Neural cell (in vitro differentiated cells): Measurements from ENCODE around the gene HDAC4. TPM values are rescaled to one million over a fixed set of nuclear protein-coding genes. Genes with fewer than 3 reads are reported as not detected.

Experiments
- H2AFZ ChIP-seq: fragments of 200-600, 300-800 bp; sonication (generic), shearing (Covaris generic); 2 replicates; pipeline ENCODE4 v1.6.0; 2014; ENCODE audit warnings: low read depth, mild to moderate bottlenecking, antibody characterized with exemption, low read length, moderate library complexity
- H3F3A ChIP-seq: fragments of 200-600 bp; shearing (Covaris generic); 2 replicates; pipeline ENCODE4 v1.6.1; 2016; ENCODE audit warnings: mild to moderate bottlenecking, moderate library complexity, mixed read lengths, antibody characterized with exemption, low read length; ENCODE audit not compliant: insufficient read depth, poor library complexity, severe bottlenecking
- H3K27ac ChIP-seq: fragments of 200-600, 300-800 bp; sonication (generic), shearing (Covaris generic); 2 replicates; pipeline ENCODE4 v1.5.1; 2014; ENCODE audit warnings: mild to moderate bottlenecking, low read length, moderate library complexity
- H3K27me3 ChIP-seq: fragments of 300-800, 200-600 bp; sonication (generic), shearing (Covaris generic); 2 replicates; pipeline ENCODE4 v1.6.0; 2014; ENCODE audit warnings: mild to moderate bottlenecking, low read depth, low read length, moderate library complexity; ENCODE audit not compliant: insufficient read depth
- H3K36me3 ChIP-seq: fragments of 300-800, 200-600 bp; sonication (generic), shearing (Covaris generic); 2 replicates; pipeline ENCODE4 v1.5.1; 2014; ENCODE audit warnings: mild to moderate bottlenecking, antibody characterized with exemption, low read length, moderate library complexity; ENCODE audit not compliant: insufficient read depth
- H3K4me2 ChIP-seq: fragments of 300-800, 200-600 bp; sonication (generic), shearing (Covaris generic); 2 replicates; pipeline ENCODE4 v1.6.0; 2014; ENCODE audit warnings: mild to moderate bottlenecking, low read length
- H3K4me3 ChIP-seq: fragments of 300-800, 200-600 bp; sonication (generic), shearing (Covaris generic); 2 replicates; pipeline ENCODE4 v1.5.1; 2014; ENCODE audit warnings: mild to moderate bottlenecking, low read length, moderate library complexity
- H3K79me2 ChIP-seq: fragments of 200-600 bp; shearing (Covaris generic); replicated peaks from 2 replicates; pipeline ENCODE4 v1.6.0; 2014; ENCODE audit warnings: mild to moderate bottlenecking, low read length, moderate library complexity; ENCODE audit not compliant: insufficient read depth
- H3K9ac ChIP-seq: fragments of 300-800, 200-600 bp; sonication (generic), shearing (Covaris generic); 2 replicates; pipeline ENCODE4 v1.6.1; 2016; ENCODE audit warnings: mild to moderate bottlenecking, low read length, mixed read lengths
- H3K9me2 ChIP-seq: fragments of 200-600 bp; shearing (Covaris generic); 2 replicates; pipeline ENCODE4 v1.6.1; 2016; ENCODE audit warnings: mild to moderate bottlenecking, low read length, mixed read lengths; ENCODE audit not compliant: insufficient read depth
- H3K9me3 ChIP-seq: fragments of 200-600, 300-800 bp; sonication (generic), shearing (Covaris generic); 2 replicates; pipeline ENCODE4 v1.6.1; 2016; ENCODE audit warnings: mild to moderate bottlenecking, mixed run types, low read length, moderate library complexity, mixed read lengths
- H4K20me1 ChIP-seq: fragments of 200-600 bp; shearing (Covaris generic); 2 replicates; pipeline ENCODE4 v1.6.1; 2016; ENCODE audit warnings: mild to moderate bottlenecking, mixed run types; ENCODE audit not compliant: insufficient read depth
- EP300 ChIP-seq: fragments of 450-650 bp; conservative IDR thresholded peaks from 2 replicates; pipeline ENCODE4 v1.6.1; 2014; ENCODE audit warnings: antibody characterized with exemption, mild to moderate bottlenecking, moderate library complexity; ENCODE audit not compliant: poor library complexity, severe bottlenecking
- EZH2 ChIP-seq: fragments of 200-600, 300-800 bp; shearing (Covaris generic), sonication (generic); IDR thresholded peaks from 2 replicates; pipeline ENCODE4 v1.6.1; 2014; ENCODE audit warnings: antibody characterized with exemption, low read length, borderline replicate concordance, mild to moderate bottlenecking; ENCODE audit not compliant: insufficient read depth, poor library complexity, severe bottlenecking
- MXI1 ChIP-seq: fragments of 450-650 bp; conservative IDR thresholded peaks from 2 replicates; pipeline ENCODE4 v1.6.1; 2014; ENCODE audit warnings: antibody characterized with exemption, mild to moderate bottlenecking; ENCODE audit not compliant: poor library complexity, severe bottlenecking
- POLR2AphosphoS5 ChIP-seq: IDR thresholded peaks from 2 replicates; pipeline ENCODE4 v1.6.1; 2012
- RAD21 ChIP-seq: fragments of 450-650 bp; conservative IDR thresholded peaks from 2 replicates; pipeline ENCODE4 v1.6.1; 2014; ENCODE audit warnings: antibody characterized with exemption, mild to moderate bottlenecking, moderate library complexity
- SMC3 ChIP-seq: fragments of 450-650 bp; conservative IDR thresholded peaks from 2 replicates; pipeline ENCODE4 v1.6.1; 2014; ENCODE audit warnings: antibody characterized with exemption, mild to moderate bottlenecking, moderate library complexity; ENCODE audit not compliant: poor library complexity
- TAF1 ChIP-seq: IDR thresholded peaks from 2 replicates; pipeline ENCODE4 v1.6.1; 2012; ENCODE audit warnings: low read depth
- polyA plus RNA-seq: library from polyadenylated mRNA; depleted of rRNA; stranded (reverse); fragments of >200 nt; gene quantifications from 2 replicates; pipeline ENCODE4 v1.2.3, GENCODE V29; 2014
- TF ChIP-seq, protein P1 (sequence below): fragments of 450-650 bp; IDR thresholded peaks from 2 replicates; pipeline ENCODE4 v1.5.1; 2014; ENCODE audit warnings: antibody characterized with exemption, mild to moderate bottlenecking, moderate library complexity; ENCODE audit not compliant: poor library complexity, severe bottlenecking
- TF ChIP-seq, protein P2 (sequence below): IDR thresholded peaks from 2 replicates; pipeline ENCODE4 v1.6.1; 2012; ENCODE audit warnings: borderline replicate concordance

The HDAC4 gene
- polyA plus RNA-seq, 1 donor from 2014 or later = 3.4 TPM

DNA sequence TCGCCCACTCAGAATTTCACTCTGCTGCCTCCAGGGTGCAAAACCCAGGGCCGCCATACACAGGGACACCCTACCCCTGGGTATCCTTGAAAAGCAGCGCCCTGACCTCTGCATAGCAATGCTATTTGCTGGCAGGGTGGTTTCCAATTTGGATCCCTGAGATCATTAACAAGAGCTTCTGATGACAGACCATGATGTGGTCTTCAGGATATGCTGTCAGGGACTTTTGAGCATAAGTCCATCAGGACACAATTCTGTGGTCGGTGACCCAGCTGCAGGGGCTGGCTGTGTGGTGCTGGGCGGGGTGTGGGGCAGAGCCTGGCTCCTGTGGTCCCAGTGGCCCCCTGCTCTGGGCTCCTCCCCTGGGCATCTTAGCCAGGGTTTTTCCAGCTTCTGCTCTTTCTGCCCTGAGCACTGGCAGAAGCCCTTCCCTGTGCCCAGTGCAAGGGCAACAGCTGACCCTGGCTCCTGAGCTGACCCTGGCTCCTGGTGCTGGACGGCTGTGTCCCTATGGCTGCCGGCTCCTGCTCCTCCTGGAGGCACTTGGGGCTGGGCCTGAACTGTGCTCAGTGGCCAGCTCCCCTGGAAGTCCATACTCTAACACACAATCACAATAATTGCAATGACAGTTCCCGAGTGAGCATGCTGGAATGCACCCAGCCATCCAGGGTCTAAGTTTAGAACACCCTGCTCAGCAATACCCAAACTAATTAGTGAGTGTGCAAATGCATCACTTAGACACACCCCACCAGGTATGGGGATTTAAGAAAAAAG is 271.5 kb downstream of the HDAC4 start:
- no peaks in the 10 kb centered on the region for H3K9me3 ChIP-seq
- H3K4me3 ChIP-seq = no peak overlapping the region
- TF ChIP-seq TAF1 (no peak), MXI1 (no peak), RAD21 (no peak), SMC3 (no peak), EZH2 (no peak), POLR2AphosphoS5 (no peak), EP300 (no peak)
- TF ChIP-seq, protein P1, sequence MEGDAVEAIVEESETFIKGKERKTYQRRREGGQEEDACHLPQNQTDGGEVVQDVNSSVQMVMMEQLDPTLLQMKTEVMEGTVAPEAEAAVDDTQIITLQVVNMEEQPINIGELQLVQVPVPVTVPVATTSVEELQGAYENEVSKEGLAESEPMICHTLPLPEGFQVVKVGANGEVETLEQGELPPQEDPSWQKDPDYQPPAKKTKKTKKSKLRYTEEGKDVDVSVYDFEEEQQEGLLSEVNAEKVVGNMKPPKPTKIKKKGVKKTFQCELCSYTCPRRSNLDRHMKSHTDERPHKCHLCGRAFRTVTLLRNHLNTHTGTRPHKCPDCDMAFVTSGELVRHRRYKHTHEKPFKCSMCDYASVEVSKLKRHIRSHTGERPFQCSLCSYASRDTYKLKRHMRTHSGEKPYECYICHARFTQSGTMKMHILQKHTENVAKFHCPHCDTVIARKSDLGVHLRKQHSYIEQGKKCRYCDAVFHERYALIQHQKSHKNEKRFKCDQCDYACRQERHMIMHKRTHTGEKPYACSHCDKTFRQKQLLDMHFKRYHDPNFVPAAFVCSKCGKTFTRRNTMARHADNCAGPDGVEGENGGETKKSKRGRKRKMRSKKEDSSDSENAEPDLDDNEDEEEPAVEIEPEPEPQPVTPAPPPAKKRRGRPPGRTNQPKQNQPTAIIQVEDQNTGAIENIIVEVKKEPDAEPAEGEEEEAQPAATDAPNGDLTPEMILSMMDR = no peak
- TF ChIP-seq, protein P2, sequence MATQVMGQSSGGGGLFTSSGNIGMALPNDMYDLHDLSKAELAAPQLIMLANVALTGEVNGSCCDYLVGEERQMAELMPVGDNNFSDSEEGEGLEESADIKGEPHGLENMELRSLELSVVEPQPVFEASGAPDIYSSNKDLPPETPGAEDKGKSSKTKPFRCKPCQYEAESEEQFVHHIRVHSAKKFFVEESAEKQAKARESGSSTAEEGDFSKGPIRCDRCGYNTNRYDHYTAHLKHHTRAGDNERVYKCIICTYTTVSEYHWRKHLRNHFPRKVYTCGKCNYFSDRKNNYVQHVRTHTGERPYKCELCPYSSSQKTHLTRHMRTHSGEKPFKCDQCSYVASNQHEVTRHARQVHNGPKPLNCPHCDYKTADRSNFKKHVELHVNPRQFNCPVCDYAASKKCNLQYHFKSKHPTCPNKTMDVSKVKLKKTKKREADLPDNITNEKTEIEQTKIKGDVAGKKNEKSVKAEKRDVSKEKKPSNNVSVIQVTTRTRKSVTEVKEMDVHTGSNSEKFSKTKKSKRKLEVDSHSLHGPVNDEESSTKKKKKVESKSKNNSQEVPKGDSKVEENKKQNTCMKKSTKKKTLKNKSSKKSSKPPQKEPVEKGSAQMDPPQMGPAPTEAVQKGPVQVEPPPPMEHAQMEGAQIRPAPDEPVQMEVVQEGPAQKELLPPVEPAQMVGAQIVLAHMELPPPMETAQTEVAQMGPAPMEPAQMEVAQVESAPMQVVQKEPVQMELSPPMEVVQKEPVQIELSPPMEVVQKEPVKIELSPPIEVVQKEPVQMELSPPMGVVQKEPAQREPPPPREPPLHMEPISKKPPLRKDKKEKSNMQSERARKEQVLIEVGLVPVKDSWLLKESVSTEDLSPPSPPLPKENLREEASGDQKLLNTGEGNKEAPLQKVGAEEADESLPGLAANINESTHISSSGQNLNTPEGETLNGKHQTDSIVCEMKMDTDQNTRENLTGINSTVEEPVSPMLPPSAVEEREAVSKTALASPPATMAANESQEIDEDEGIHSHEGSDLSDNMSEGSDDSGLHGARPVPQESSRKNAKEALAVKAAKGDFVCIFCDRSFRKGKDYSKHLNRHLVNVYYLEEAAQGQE = no peak
- H3K79me2 ChIP-seq = no peaks in the 10 kb centered on the region
- H3K4me2 ChIP-seq = no peak overlapping the region
- no peaks in the 10 kb centered on the region for H3K9me2 ChIP-seq
- no peaks in the 10 kb centered on the region for H4K20me1 ChIP-seq
- H3K9ac ChIP-seq = no peak overlapping the region
- no peaks in the 10 kb centered on the region for H3K36me3 ChIP-seq
- no peaks in the 10 kb centered on the region for H3F3A ChIP-seq
- H3K27ac ChIP-seq = no peak overlapping the region
- no peaks in the 10 kb centered on the region for H3K27me3 ChIP-seq
- H2AFZ ChIP-seq = no peak overlapping the region

DNA sequence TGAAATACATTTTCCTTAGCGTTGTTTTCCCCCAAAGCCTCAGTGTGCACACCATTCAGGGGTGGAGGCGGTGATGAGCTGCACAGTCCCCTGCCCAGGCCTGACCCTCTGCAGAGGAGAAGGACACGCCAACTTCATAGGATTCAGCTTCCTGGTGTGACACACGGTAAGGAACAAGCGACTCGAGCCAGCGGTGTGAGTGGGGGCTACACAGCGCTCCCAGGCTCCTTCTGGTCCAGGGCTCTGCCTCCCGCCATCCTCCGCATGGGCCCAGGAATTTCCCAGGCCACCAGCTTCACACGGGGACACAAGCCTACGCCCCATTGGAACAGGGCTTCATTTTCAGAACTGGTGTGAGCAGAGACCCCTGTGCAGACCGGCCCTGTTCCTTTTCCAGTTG is 272.1 kb downstream of the HDAC4 start:
- no peaks in the 10 kb centered on the region for H3K27me3 ChIP-seq
- no peaks in the 10 kb centered on the region for H3K79me2 ChIP-seq
- no peak overlapping the region for H3K4me3 ChIP-seq
- no peaks in the 10 kb centered on the region for H3K9me3 ChIP-seq
- H3K4me2 ChIP-seq = no peak overlapping the region
- H3K36me3 ChIP-seq = no peaks in the 10 kb centered on the region
- H4K20me1 ChIP-seq = no peaks in the 10 kb centered on the region
- no peak overlapping the region for H3K27ac ChIP-seq
- TF ChIP-seq EP300 (no peak), TAF1 (no peak), EZH2 (no peak), RAD21 (no peak), POLR2AphosphoS5 (no peak), SMC3 (no peak), MXI1 (no peak)
- TF ChIP-seq, protein P1 = no peak
- TF ChIP-seq, protein P2 = no peak
- no peaks in the 10 kb centered on the region for H3K9me2 ChIP-seq
- H2AFZ ChIP-seq = no peak overlapping the region
- no peaks in the 10 kb centered on the region for H3F3A ChIP-seq
- H3K9ac ChIP-seq = no peak overlapping the region
